PC-3 (cell line): ENCODE measurements around the gene RGS9. TPM values are rescaled to one million over a fixed set of nuclear protein-coding genes. Genes with fewer than 3 reads are reported as not detected.

ENCODE experiments used
- ATAC-seq: fragments of 200-7000 bp; cut with Tn5 transposase; 2 replicates; pipeline ENCODE4 v1.9.1; 2020; ENCODE audit warnings: mild to moderate bottlenecking, moderate library complexity
- BruUV-seq: library from RNA; stranded (reverse); fragments of 400-500 nt; replicated peaks from 2 replicates; lab custom pipeline; 2021; lab: Mats Ljungman, UMichigan
- CTCF ChIA-PET: fragments of 300-600 bp; sonication (Branson Sonifier 250); formaldehyde crosslinking; loops from one replicate; lab custom pipeline; 2022; ENCODE audit warnings: antibody characterized with exemption; lab: Charles Lee
- POLR2A ChIA-PET: fragments of 300-600 bp; sonication (Branson Sonifier 250); formaldehyde crosslinking; loops from one replicate; lab custom pipeline; 2022; ENCODE audit warnings: antibody characterized with exemption; ENCODE audit not compliant: unreplicated experiment; lab: Charles Lee
- DNase-seq: peaks from one replicate; pipeline ENCODE4 v3.0.0-alpha.2; 2015
- H2AFZ ChIP-seq: fragments of 300-600 bp; sonication (generic); 2 replicates; pipeline ENCODE4 v1.6.0; 2016; ENCODE audit warnings: antibody characterized with exemption, low read length
- H3F3A ChIP-seq: fragments of 300-600 bp; sonication (generic); one replicate; pipeline ENCODE4 v1.6.0; 2017; ENCODE audit warnings: antibody characterized with exemption, low read length, control low read depth, mild to moderate bottlenecking; ENCODE audit not compliant: unreplicated experiment
- H3K27ac ChIP-seq: fragments of 300-600 bp; sonication (generic); 2 replicates; pipeline ENCODE4 v1.5.1; 2016; ENCODE audit warnings: mild to moderate bottlenecking, low read length
- H3K27me3 ChIP-seq: fragments of 300-600 bp; sonication (generic); 2 replicates; pipeline ENCODE4 v1.6.1; 2016; ENCODE audit warnings: low read length, mixed read lengths
- H3K36me3 ChIP-seq: fragments of 300-600 bp; sonication (generic); 2 replicates; pipeline ENCODE4 v1.6.1; 2016; ENCODE audit warnings: low read depth, mixed run types, low read length, mixed read lengths
- H3K4me1 ChIP-seq: fragments of 300-600 bp; sonication (generic); 2 replicates; pipeline ENCODE4 v1.5.1; 2016; ENCODE audit warnings: low read length; ENCODE audit not compliant: insufficient read depth
- H3K4me2 ChIP-seq: fragments of 300-600 bp; sonication (generic); 2 replicates; pipeline ENCODE4 v1.6.0; 2016; ENCODE audit warnings: low read length
- H3K4me3 ChIP-seq: fragments of 300-600 bp; sonication (generic); 2 replicates; pipeline ENCODE4 v1.5.1; 2016; ENCODE audit warnings: mild to moderate bottlenecking, low read length, mixed read lengths
- H3K79me2 ChIP-seq: fragments of 300-600 bp; sonication (generic); 2 replicates; pipeline ENCODE4 v1.6.1; 2017; ENCODE audit warnings: low read length, mixed read lengths
- H3K9ac ChIP-seq: fragments of 300-600 bp; sonication (generic); 2 replicates; pipeline ENCODE4 v1.6.0; 2016; ENCODE audit warnings: mild to moderate bottlenecking, low read length
- H3K9me2 ChIP-seq: fragments of 300-600 bp; sonication (generic); replicated peaks from 2 replicates; pipeline ENCODE4 v1.6.1; 2016; ENCODE audit warnings: mixed run types, low read length, mixed read lengths
- H3K9me3 ChIP-seq: fragments of 300-600 bp; sonication (generic); 2 replicates; pipeline ENCODE4 v1.6.1; 2016; ENCODE audit warnings: low read length, mixed read lengths
- H4K20me1 ChIP-seq: fragments of 300-600 bp; sonication (generic); 2 replicates; pipeline ENCODE4 v1.6.1; 2016; ENCODE audit warnings: low read length, mixed read lengths
- EZH2 ChIP-seq: fragments of 300-600 bp; sonication (generic); IDR thresholded peaks from one replicate; pipeline ENCODE4 v1.6.1; 2017; ENCODE audit warnings: antibody characterized with exemption, mild to moderate bottlenecking, low read length; ENCODE audit not compliant: unreplicated experiment
- EZH2phosphoT487 ChIP-seq: fragments of 300-600 bp; sonication (generic); IDR thresholded peaks from 2 replicates; pipeline ENCODE4 v1.6.1; 2018; ENCODE audit warnings: mild to moderate bottlenecking, antibody characterized with exemption, low read length, borderline replicate concordance
- intact Hi-C: fragments of 100-400 bp; cut with micrococcal nuclease; formaldehyde crosslinking; loops from 2 replicates; pipeline ENCODE4 v1.9.0; 2023
- total RNA-seq: library from RNA; depleted of rRNA; stranded (reverse); fragments of >200 nt; gene quantifications from 2 replicates; pipeline ENCODE4 v1.2.3, GENCODE V29; 2014
- TF ChIP-seq, protein P1 (sequence below): fragments of 300-600 bp; sonication (generic); conservative IDR thresholded peaks from 2 replicates; pipeline ENCODE4 v1.5.1; 2017; ENCODE audit warnings: antibody characterized with exemption, low read depth, mild to moderate bottlenecking, low read length

The RGS9 gene
- total RNA-seq, 1 experiment from 2014 or later = 2.7 TPM

DNA sequence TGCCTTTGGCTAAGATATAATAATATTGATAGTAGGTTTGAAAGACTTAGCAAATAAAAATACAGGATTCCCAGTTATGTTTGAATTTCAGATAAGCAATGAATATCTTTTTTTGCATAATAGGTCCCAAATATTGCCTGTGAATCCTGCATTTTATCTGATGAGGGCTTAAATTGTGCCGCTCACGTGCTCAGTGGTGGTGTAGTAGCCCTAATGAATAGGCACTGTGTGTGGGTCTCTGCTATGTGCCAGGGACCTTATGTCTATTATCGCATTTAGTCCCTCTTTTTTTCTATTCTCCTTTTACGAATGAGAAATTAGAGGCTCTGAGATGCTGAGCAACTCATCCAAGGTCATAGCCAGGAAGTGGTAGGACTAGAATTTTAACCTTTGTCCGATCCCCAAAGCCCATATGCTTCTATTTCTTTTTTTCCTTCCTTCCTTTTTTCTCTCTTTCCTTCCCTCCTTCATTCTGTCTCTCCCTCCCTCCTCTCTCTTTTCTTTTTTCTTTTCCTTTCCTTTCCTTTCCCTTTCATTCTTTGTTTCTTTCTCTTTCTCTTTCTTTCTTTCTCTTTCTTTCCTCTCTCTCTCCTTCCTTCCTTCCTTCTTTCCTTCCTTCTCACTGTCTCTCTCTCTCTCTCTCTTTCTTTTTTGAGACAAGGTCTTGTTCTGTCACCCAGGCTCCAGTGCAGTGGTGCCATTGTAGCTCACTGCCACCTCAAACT lies 47.2 kb downstream of the RGS9 start:
- no peaks in the 10 kb centered on the region for H3K79me2 ChIP-seq
- H3K27me3 ChIP-seq = no peaks in the 10 kb centered on the region
- ChIA-PET CTCF (no interaction called here), POLR2A (no interaction called here)
- H3K4me1 ChIP-seq = peaks cover 9% of the 10 kb centered on the region
- H3K9me3 ChIP-seq = no peaks in the 10 kb centered on the region
- intact Hi-C loops = no loop called here
- no peak overlapping the region for H3K4me3 ChIP-seq
- DNase-seq (no peak), ATAC-seq (no peak)
- H3K9me2 ChIP-seq = no peaks in the 10 kb centered on the region
- no peak overlapping the region for H2AFZ ChIP-seq
- BruUV-seq = no TSS peak
- no peak overlapping the region for H3K4me2 ChIP-seq
- no peak overlapping the region for H3K9ac ChIP-seq
- H4K20me1 ChIP-seq = no peaks in the 10 kb centered on the region
- H3K27ac ChIP-seq = no peak overlapping the region
- no peak for TF ChIP-seq EZH2phosphoT487
- TF ChIP-seq EZH2 = no peak
- TF ChIP-seq, protein P1, sequence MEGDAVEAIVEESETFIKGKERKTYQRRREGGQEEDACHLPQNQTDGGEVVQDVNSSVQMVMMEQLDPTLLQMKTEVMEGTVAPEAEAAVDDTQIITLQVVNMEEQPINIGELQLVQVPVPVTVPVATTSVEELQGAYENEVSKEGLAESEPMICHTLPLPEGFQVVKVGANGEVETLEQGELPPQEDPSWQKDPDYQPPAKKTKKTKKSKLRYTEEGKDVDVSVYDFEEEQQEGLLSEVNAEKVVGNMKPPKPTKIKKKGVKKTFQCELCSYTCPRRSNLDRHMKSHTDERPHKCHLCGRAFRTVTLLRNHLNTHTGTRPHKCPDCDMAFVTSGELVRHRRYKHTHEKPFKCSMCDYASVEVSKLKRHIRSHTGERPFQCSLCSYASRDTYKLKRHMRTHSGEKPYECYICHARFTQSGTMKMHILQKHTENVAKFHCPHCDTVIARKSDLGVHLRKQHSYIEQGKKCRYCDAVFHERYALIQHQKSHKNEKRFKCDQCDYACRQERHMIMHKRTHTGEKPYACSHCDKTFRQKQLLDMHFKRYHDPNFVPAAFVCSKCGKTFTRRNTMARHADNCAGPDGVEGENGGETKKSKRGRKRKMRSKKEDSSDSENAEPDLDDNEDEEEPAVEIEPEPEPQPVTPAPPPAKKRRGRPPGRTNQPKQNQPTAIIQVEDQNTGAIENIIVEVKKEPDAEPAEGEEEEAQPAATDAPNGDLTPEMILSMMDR = no peak
- no peaks in the 10 kb centered on the region for H3K36me3 ChIP-seq
- H3F3A ChIP-seq = no peaks in the 10 kb centered on the region

DNA sequence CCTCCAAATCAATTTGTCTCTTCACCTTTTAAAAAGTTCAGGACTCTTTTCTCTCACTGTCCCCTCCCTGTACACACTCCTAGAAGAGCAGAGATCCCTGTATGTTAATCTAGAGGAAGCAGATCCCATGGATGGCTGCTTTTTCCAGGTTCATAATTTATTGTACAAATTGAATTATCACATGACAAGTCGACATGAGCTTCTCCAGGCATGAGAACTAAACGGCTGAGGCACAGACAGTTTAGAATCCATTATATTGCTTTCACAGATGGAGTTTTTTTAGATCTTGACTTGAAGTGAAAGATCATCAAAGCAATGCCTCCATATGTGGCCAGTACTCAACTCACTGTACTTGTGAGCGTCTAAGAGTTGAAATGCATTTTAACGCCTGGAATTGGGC lies 47.9 kb downstream of the RGS9 start:
- intact Hi-C loops = no loop called here
- ATAC-seq (no peak), DNase-seq (no peak)
- Histone ChIP-seq H3K9me2 (no peaks in the 10 kb centered on the region), H3K4me2 (no peak overlapping the region), H2AFZ (no peak overlapping the region), H3K4me1 (peaks cover 9% of the 10 kb centered on the region), H3K27ac (no peak overlapping the region), H3K9ac (no peak overlapping the region), H3K4me3 (no peak overlapping the region), H4K20me1 (no peaks in the 10 kb centered on the region), H3K9me3 (no peaks in the 10 kb centered on the region), H3K36me3 (no peaks in the 10 kb centered on the region), H3K79me2 (no peaks in the 10 kb centered on the region), H3F3A (no peaks in the 10 kb centered on the region), H3K27me3 (no peaks in the 10 kb centered on the region)
- ChIA-PET CTCF (interaction anchor here (0.6 kb wide), 1 partner anchor 14 kb away, joined by 7 read pairs; no protein-coding TSS in a partner anchor), POLR2A (no interaction called here)
- no peak for TF ChIP-seq EZH2
- TF ChIP-seq, protein P1 = no peak
- no peak for TF ChIP-seq EZH2phosphoT487
- no TSS peak for BruUV-seq
